Activated naive CD4-positive, alpha-beta T cell treated with anti-CD3 and anti-CD28 coated beads, Interleukin-2, amount 10 ng/mL, durations not matched to agents 7 days and 5 days (primary cell): ENCODE data around the gene RNF112.

Experiments used
- CTCF ChIA-PET: fragments of 350-600 bp; sonication (Branson Sonifier 250); formaldehyde crosslinking; loops from one replicate; lab custom pipeline; 2021; ENCODE audit warnings: antibody characterized with exemption; lab: Charles Lee
- DNase-seq: peaks from one replicate; pipeline ENCODE4 v3.0.0-alpha.2; 2020
- H3K27ac Mint-ChIP-seq: one replicate; pipeline ENCODE4 v1.8.0; 2021; ENCODE audit warnings: mild to moderate bottlenecking, moderate library complexity, mixed read lengths
- H3K27me3 Mint-ChIP-seq: one replicate; pipeline ENCODE4 v1.8.0; 2021; ENCODE audit warnings: mild to moderate bottlenecking, mixed read lengths
- H3K36me3 Mint-ChIP-seq: one replicate; pipeline ENCODE4 v1.8.0; 2021; ENCODE audit warnings: mixed read lengths
- H3K4me1 Mint-ChIP-seq: one replicate; pipeline ENCODE4 v1.8.0; 2021; ENCODE audit warnings: mixed read lengths
- H3K4me3 Mint-ChIP-seq: one replicate; pipeline ENCODE4 v1.8.0; 2021; ENCODE audit warnings: mild to moderate bottlenecking, moderate library complexity, mixed read lengths
- H3K9me3 Mint-ChIP-seq: one replicate; pipeline ENCODE4 v1.8.0; 2021; ENCODE audit warnings: mixed read lengths

RNF112 gene

GRCh38 chr17:19379361-19380065 is 31.5 kb upstream of the RNF112 start:
- no peak for DNase-seq
- no peaks in the 10 kb centered on the region for H3K27me3 Mint-ChIP-seq
- H3K36me3 Mint-ChIP-seq = peaks cover 45% of the 10 kb centered on the region
- H3K4me3 Mint-ChIP-seq = peak overlapping the region; percentile 96
- no peak overlapping the region for H3K27ac Mint-ChIP-seq
- peaks cover 40% of the 10 kb centered on the region for H3K4me1 Mint-ChIP-seq
- H3K9me3 Mint-ChIP-seq = no peaks in the 10 kb centered on the region
- CTCF ChIA-PET = no interaction called here

- CTCF ChIA-PET = no interaction called here
- peak overlapping the region; percentile 28 for H3K4me3 Mint-ChIP-seq
- no peak for DNase-seq
- peaks cover 53% of the 10 kb centered on the region for H3K36me3 Mint-ChIP-seq
- no peaks in the 10 kb centered on the region for H3K9me3 Mint-ChIP-seq
- peaks cover 40% of the 10 kb centered on the region for H3K4me1 Mint-ChIP-seq
- H3K27me3 Mint-ChIP-seq = no peaks in the 10 kb centered on the region
- H3K27ac Mint-ChIP-seq = no peak overlapping the region
These were observed 30.3 kb upstream of the RNF112 start for GRCh38 chr17:19380481-19381301.

GRCh38 chr17:19381361-19381740 is 29.7 kb upstream of the RNF112 start:
- peaks cover 3% of the 10 kb centered on the region for H3K27me3 Mint-ChIP-seq
- peaks cover 53% of the 10 kb centered on the region for H3K36me3 Mint-ChIP-seq
- no peak overlapping the region for H3K4me3 Mint-ChIP-seq
- CTCF ChIA-PET = no interaction called here
- no peak for DNase-seq
- no peak overlapping the region for H3K27ac Mint-ChIP-seq
- H3K9me3 Mint-ChIP-seq = no peaks in the 10 kb centered on the region
- H3K4me1 Mint-ChIP-seq = peaks cover 35% of the 10 kb centered on the region

GRCh38 chr17:19381741-19382444 is 29.1 kb upstream of the RNF112 start:
- H3K36me3 Mint-ChIP-seq = peaks cover 53% of the 10 kb centered on the region
- peaks cover 32% of the 10 kb centered on the region for H3K4me1 Mint-ChIP-seq
- H3K27ac Mint-ChIP-seq = no peak overlapping the region
- no peak for DNase-seq
- H3K27me3 Mint-ChIP-seq = peaks cover 6% of the 10 kb centered on the region
- no peak overlapping the region for H3K4me3 Mint-ChIP-seq
- no peaks in the 10 kb centered on the region for H3K9me3 Mint-ChIP-seq
- CTCF ChIA-PET = no interaction called here

- no peaks in the 10 kb centered on the region for H3K9me3 Mint-ChIP-seq
- DNase-seq = no peak
- peaks cover 25% of the 10 kb centered on the region for H3K4me1 Mint-ChIP-seq
- CTCF ChIA-PET = no interaction called here
- H3K27me3 Mint-ChIP-seq = peaks cover 13% of the 10 kb centered on the region
- peaks cover 53% of the 10 kb centered on the region for H3K36me3 Mint-ChIP-seq
- H3K4me3 Mint-ChIP-seq = no peak overlapping the region
- no peak overlapping the region for H3K27ac Mint-ChIP-seq
These were observed 28.2 kb upstream of the RNF112 start for GRCh38 chr17:19382531-19383444.

GRCh38 chr17:19383681-19384470 is 27.2 kb upstream of the RNF112 start:
- H3K4me3 Mint-ChIP-seq = no peak overlapping the region
- no peaks in the 10 kb centered on the region for H3K9me3 Mint-ChIP-seq
- peaks cover 22% of the 10 kb centered on the region for H3K27me3 Mint-ChIP-seq
- H3K27ac Mint-ChIP-seq = no peak overlapping the region
- H3K36me3 Mint-ChIP-seq = peaks cover 53% of the 10 kb centered on the region
- no peak for DNase-seq
- CTCF ChIA-PET = no interaction called here
- peaks cover 22% of the 10 kb centered on the region for H3K4me1 Mint-ChIP-seq

GRCh38 chr17:19384723-19385391 is 26.2 kb upstream of the RNF112 start:
- H3K27ac Mint-ChIP-seq = no peak overlapping the region
- H3K4me3 Mint-ChIP-seq = no peak overlapping the region
- H3K27me3 Mint-ChIP-seq = peaks cover 26% of the 10 kb centered on the region
- CTCF ChIA-PET = no interaction called here
- H3K4me1 Mint-ChIP-seq = peaks cover 12% of the 10 kb centered on the region
- DNase-seq = no peak
- peaks cover 46% of the 10 kb centered on the region for H3K36me3 Mint-ChIP-seq
- no peaks in the 10 kb centered on the region for H3K9me3 Mint-ChIP-seq

GRCh38 chr17:19385521-19385983 is 25.5 kb upstream of the RNF112 start:
- no peak overlapping the region for H3K27ac Mint-ChIP-seq
- peaks cover 10% of the 10 kb centered on the region for H3K4me1 Mint-ChIP-seq
- no peaks in the 10 kb centered on the region for H3K9me3 Mint-ChIP-seq
- peaks cover 32% of the 10 kb centered on the region for H3K27me3 Mint-ChIP-seq
- H3K36me3 Mint-ChIP-seq = peaks cover 39% of the 10 kb centered on the region
- CTCF ChIA-PET = no interaction called here
- DNase-seq = no peak
- H3K4me3 Mint-ChIP-seq = no peak overlapping the region

GRCh38 chr17:19386051-19386929 is 24.7 kb upstream of the RNF112 start:
- no peak for DNase-seq
- H3K27me3 Mint-ChIP-seq = peaks cover 38% of the 10 kb centered on the region
- CTCF ChIA-PET = no interaction called here
- no peaks in the 10 kb centered on the region for H3K9me3 Mint-ChIP-seq
- H3K27ac Mint-ChIP-seq = no peak overlapping the region
- H3K4me3 Mint-ChIP-seq = no peak overlapping the region
- peaks cover 8% of the 10 kb centered on the region for H3K4me1 Mint-ChIP-seq
- peaks cover 32% of the 10 kb centered on the region for H3K36me3 Mint-ChIP-seq

- CTCF ChIA-PET = no interaction called here
- Mint-ChIP-seq H3K36me3 (peaks cover 24% of the 10 kb centered on the region), H3K9me3 (no peaks in the 10 kb centered on the region), H3K4me3 (no peak within 1 kb of the TSS), H3K4me1 (peaks cover 8% of the 10 kb centered on the region), H3K27me3 (peaks cover 44% of the 10 kb centered on the region), H3K27ac (peak within 1 kb of the TSS; percentile 50)
- DNase-seq = no peak
These were observed 23.8 kb upstream of the RNF112 start, which contains the start of gene MFAP4 for GRCh38 chr17:19386974-19387920. TSS of gene MFAP4 (minus strand) at chr17:19387190. CDS start at chr17:19387155, 35 bp downstream.

GRCh38 chr17:19387921-19388521 is 23.0 kb upstream of the RNF112 start:
- H3K9me3 Mint-ChIP-seq = no peaks in the 10 kb centered on the region
- peaks cover 21% of the 10 kb centered on the region for H3K36me3 Mint-ChIP-seq
- H3K27ac Mint-ChIP-seq = peak overlapping the region; percentile 50
- no peak for DNase-seq
- H3K27me3 Mint-ChIP-seq = peaks cover 52% of the 10 kb centered on the region
- CTCF ChIA-PET = interaction anchor here (0.9 kb wide), 1 partner anchor 59 kb away, joined by 4 read pairs; no protein-coding TSS in a partner anchor
- H3K4me3 Mint-ChIP-seq = no peak overlapping the region
- peaks cover 8% of the 10 kb centered on the region for H3K4me1 Mint-ChIP-seq
